ENCODE results near the gene WDR31.

The WDR31 gene

DNA sequence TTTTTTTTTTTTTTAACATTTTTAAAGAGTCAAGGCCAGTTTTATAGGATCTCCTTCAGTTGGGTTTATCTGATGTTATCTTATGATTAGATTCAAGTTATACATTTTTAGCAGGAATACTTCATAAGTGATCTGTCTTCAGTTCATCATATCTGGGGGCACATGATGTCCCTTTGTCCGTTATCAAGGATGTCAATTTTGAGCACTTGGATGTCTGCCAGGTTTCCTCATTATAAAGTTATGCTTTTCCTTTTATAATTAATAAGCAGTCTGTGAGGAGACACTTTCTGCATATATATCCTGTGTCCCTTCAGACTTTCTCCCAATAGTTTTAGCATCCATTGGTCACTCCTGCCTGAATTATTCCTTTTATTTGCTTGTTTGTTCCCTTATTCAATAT, 24.9 kb upstream of the WDR31 start:
- no peak overlapping the region for H3K9ac ChIP-seq (ENCODE audit: low read depth, low read length)
- no peaks in the 10 kb centered on the region for H3K4me1 ChIP-seq (ENCODE audit: control insufficient read depth, insufficient read depth, low read length)
- H3K27me3 ChIP-seq (ENCODE audit: control insufficient read depth, insufficient read depth, low read length): no peaks in the 10 kb centered on the region
- no peaks in the 10 kb centered on the region for H3K36me3 ChIP-seq (ENCODE audit: control insufficient read depth, insufficient read depth, low read length)
- H3K9me3 ChIP-seq (ENCODE audit: control insufficient read depth, insufficient read depth, low read length): no peaks in the 10 kb centered on the region
- no peak overlapping the region for H3K4me3 ChIP-seq (ENCODE audit: low read depth, low read length)

DNA sequence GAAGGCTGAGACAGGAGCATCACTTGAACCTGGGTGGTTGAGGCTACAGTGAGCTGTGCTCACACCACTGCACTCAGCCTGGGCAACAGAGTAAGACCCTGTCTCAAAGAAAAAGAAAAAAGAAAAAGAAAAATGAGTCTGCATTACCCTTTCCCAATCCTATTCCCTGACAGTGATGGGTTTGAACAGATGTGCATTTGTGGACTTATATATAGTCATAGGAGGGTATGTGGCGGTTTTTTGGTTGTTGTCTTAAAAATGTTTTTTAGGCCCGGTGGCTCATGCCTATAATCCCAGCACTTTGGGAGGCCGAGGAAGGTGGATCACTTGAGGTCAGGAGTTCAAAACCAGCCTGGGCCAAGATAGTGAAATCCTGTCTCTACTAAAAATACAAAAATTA, 23.3 kb upstream of the WDR31 start:
- no peaks in the 10 kb centered on the region for H3K27me3 ChIP-seq (ENCODE audit: control insufficient read depth, insufficient read depth, low read length)
- no peaks in the 10 kb centered on the region for H3K4me1 ChIP-seq (ENCODE audit: control insufficient read depth, insufficient read depth, low read length)
- no peaks in the 10 kb centered on the region for H3K9me3 ChIP-seq (ENCODE audit: control insufficient read depth, insufficient read depth, low read length)
- H3K9ac ChIP-seq (ENCODE audit: low read depth, low read length): no peak overlapping the region
- no peaks in the 10 kb centered on the region for H3K36me3 ChIP-seq (ENCODE audit: control insufficient read depth, insufficient read depth, low read length)
- H3K4me3 ChIP-seq (ENCODE audit: low read depth, low read length): no peak overlapping the region

DNA sequence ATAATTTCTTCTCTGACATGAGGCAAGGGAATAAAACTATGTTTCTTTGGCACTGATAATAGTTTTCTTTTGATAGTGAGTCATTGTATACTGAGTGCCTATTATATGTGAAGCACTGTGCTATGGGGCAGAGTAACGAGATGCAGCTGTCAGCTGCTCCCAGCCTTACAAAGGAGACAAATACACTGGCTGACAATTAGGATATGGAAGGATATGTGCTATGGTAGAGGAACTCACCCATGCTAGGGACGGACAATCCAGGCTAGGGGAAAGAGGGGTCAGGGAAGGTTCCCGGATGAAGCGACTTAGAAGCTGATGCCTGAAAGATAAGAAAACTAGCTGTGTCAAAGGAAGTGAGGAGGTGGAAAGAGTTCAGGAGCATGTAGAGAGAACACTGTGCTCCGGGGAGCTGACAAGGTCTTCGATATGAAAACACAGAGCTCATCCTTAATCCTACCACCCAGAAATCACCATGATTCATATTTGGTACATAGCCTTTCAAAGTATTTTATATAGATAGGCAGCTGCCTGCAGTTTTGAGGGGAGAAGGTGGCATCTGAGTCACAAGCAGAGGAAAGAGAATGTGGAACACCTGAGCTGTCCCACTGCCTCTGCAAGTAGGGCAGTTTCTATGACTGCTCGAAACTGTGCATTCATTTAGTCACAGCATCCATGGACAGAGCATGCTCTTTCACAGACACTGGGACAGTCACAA, 21.4 kb upstream of the WDR31 start:
- Histone ChIP-seq H3K27me3 (ENCODE audit: control insufficient read depth, insufficient read depth, low read length) (no peaks in the 10 kb centered on the region), H3K9me3 (ENCODE audit: control insufficient read depth, insufficient read depth, low read length) (no peaks in the 10 kb centered on the region), H3K4me3 (ENCODE audit: low read depth, low read length) (no peak overlapping the region), H3K36me3 (ENCODE audit: control insufficient read depth, insufficient read depth, low read length) (no peaks in the 10 kb centered on the region), H3K4me1 (ENCODE audit: control insufficient read depth, insufficient read depth, low read length) (no peaks in the 10 kb centered on the region), H3K9ac (ENCODE audit: low read depth, low read length) (no peak overlapping the region)

DNA sequence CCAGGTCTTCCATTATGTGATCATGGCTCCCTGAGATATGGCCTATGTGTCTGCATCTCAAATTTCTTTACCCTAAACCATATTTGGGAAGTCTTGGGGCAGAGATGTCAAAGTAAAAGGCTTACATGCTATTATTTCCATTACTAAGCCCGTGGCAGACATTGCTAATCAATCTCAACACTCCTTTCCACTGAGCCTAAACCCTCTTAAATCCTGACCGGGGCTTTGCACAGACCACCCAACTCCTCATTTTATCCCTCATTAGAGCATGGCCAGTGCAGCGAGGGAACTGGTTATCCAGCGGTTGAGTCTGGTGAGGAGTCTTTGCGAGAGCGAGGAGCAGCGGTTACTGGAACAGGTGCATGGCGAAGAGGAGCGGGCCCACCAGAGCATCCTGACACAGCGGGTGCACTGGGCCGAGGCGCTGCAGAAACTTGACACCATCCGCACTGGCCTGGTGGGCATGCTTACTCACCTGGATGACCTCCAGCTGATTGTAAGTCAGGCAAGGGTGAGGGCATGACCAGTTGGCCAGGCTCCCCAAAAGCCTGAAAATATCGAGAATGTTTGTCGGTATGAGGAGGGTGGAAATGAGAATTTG, 20.3 kb upstream of the WDR31 start:
- Histone ChIP-seq H3K9ac (ENCODE audit: low read depth, low read length) (no peak overlapping the region), H3K9me3 (ENCODE audit: control insufficient read depth, insufficient read depth, low read length) (no peaks in the 10 kb centered on the region), H3K27me3 (ENCODE audit: control insufficient read depth, insufficient read depth, low read length) (no peaks in the 10 kb centered on the region), H3K4me3 (ENCODE audit: low read depth, low read length) (no peak overlapping the region), H3K36me3 (ENCODE audit: control insufficient read depth, insufficient read depth, low read length) (no peaks in the 10 kb centered on the region), H3K4me1 (ENCODE audit: control insufficient read depth, insufficient read depth, low read length) (no peaks in the 10 kb centered on the region)

DNA sequence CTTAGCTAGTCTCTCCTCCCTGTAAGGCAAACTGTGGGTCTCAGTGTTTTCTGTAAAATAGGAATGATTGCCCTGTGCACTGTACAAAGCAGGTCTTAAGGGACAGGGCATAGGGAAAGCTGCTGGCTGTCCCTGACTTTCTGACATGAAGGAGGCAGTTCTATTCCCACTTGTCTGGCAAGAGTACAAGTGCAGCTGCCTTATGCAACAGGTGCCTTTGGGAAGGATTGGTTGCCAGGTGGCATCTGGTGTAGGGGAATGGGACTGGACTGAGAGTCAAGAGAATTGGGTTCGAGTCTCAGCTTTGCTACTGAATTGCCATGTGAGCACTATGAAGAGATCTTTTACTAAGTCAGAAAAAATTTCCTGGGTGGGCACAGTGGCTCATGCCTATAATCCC, 19.3 kb upstream of the WDR31 start:
- no peaks in the 10 kb centered on the region for H3K9me3 ChIP-seq (ENCODE audit: control insufficient read depth, insufficient read depth, low read length)
- no peaks in the 10 kb centered on the region for H3K27me3 ChIP-seq (ENCODE audit: control insufficient read depth, insufficient read depth, low read length)
- H3K4me1 ChIP-seq (ENCODE audit: control insufficient read depth, insufficient read depth, low read length): no peaks in the 10 kb centered on the region
- no peak overlapping the region for H3K9ac ChIP-seq (ENCODE audit: low read depth, low read length)
- H3K4me3 ChIP-seq (ENCODE audit: low read depth, low read length): no peak overlapping the region
- H3K36me3 ChIP-seq (ENCODE audit: control insufficient read depth, insufficient read depth, low read length): no peaks in the 10 kb centered on the region

DNA sequence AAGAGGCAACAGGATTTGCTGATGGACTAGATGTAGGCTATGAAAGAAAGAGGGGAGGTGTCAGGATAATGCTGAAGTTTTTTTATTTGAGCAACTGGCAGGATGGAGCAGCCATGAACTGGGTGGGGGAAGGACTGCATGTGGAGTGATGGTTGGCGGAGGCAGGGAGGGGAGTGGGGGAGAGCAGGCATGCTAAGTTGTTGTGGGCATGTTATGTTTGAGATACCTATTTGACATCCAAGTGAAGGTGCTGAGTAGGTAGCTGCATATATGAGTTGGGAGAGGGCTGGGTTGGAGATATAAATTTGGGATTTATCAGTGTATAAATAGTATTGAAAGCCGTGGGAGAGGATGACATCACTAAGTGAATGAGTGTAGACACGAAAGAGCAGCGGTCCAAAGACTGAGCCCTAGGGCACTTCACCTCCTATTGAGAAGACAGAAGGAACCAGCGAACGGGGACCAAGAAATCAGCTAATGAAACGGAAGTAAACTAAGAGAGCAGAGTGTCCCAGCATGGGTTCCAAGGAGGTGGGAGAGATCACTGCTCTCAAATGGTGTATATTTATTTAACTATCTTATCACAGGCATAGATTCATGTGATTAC, 16.7 kb upstream of the WDR31 start:
- H3K9ac ChIP-seq (ENCODE audit: low read depth, low read length): no peak overlapping the region
- H3K27me3 ChIP-seq (ENCODE audit: control insufficient read depth, insufficient read depth, low read length): no peaks in the 10 kb centered on the region
- H3K4me3 ChIP-seq (ENCODE audit: low read depth, low read length): no peak overlapping the region
- no peaks in the 10 kb centered on the region for H3K36me3 ChIP-seq (ENCODE audit: control insufficient read depth, insufficient read depth, low read length)
- H3K4me1 ChIP-seq (ENCODE audit: control insufficient read depth, insufficient read depth, low read length): no peaks in the 10 kb centered on the region
- no peaks in the 10 kb centered on the region for H3K9me3 ChIP-seq (ENCODE audit: control insufficient read depth, insufficient read depth, low read length)

DNA sequence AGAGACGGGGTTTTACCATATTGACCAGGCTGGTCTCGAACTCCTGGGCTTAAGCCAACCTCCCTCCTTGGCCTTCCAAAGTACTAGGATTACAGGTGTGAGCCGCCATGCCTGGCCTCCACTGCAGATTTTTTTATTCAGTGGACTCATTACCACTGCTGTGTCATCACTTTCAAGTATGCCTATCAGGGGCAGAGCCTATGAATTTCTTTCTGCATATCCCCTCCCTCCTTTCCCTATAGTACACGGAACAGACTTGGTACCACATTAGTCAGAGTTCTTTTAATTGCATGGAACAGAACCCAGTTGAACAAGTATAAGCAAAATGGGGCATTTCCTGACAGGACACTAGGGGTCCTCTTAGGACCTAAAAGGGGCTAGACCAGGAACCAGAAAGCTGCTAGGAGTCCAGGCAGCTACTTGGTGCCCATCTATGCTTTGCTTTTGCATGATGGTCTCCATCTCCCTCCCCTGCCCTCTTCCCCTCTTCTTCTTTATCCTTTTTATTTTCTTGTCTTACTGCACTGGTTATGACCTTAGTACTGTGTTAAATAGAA, 15.0 kb upstream of the WDR31 start:
- Histone ChIP-seq H3K9me3 (ENCODE audit: control insufficient read depth, insufficient read depth, low read length) (no peaks in the 10 kb centered on the region), H3K4me1 (ENCODE audit: control insufficient read depth, insufficient read depth, low read length) (peaks cover 8% of the 10 kb centered on the region), H3K27me3 (ENCODE audit: control insufficient read depth, insufficient read depth, low read length) (peaks cover 11% of the 10 kb centered on the region), H3K9ac (ENCODE audit: low read depth, low read length) (no peak overlapping the region), H3K36me3 (ENCODE audit: control insufficient read depth, insufficient read depth, low read length) (no peaks in the 10 kb centered on the region), H3K4me3 (ENCODE audit: low read depth, low read length) (no peak overlapping the region)

DNA sequence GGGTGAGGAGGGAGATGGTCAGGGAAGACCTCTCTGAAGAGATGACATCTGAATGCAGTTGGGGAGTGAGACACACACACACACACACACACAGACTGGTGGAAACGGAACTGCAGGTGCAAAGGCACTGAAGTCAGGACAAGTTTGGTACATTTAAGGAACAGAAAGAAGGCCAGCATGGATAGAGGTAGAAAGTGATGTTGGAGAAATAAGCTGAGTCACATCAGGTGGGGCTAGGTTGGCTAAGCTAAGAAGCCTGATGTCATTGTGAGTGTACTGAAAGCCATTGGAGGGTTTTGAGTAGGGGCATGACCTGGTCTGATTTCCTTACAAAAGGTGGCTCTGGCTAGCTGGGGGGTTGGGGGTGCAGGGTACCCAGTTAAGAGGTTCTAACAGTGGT, 12.3 kb upstream of the WDR31 start:
- peaks cover 8% of the 10 kb centered on the region for H3K4me1 ChIP-seq (ENCODE audit: control insufficient read depth, insufficient read depth, low read length)
- no peak overlapping the region for H3K4me3 ChIP-seq (ENCODE audit: low read depth, low read length)
- H3K9me3 ChIP-seq (ENCODE audit: control insufficient read depth, insufficient read depth, low read length): no peaks in the 10 kb centered on the region
- no peak overlapping the region for H3K9ac ChIP-seq (ENCODE audit: low read depth, low read length)
- peaks cover 25% of the 10 kb centered on the region for H3K27me3 ChIP-seq (ENCODE audit: control insufficient read depth, insufficient read depth, low read length)
- H3K36me3 ChIP-seq (ENCODE audit: control insufficient read depth, insufficient read depth, low read length): no peaks in the 10 kb centered on the region

DNA sequence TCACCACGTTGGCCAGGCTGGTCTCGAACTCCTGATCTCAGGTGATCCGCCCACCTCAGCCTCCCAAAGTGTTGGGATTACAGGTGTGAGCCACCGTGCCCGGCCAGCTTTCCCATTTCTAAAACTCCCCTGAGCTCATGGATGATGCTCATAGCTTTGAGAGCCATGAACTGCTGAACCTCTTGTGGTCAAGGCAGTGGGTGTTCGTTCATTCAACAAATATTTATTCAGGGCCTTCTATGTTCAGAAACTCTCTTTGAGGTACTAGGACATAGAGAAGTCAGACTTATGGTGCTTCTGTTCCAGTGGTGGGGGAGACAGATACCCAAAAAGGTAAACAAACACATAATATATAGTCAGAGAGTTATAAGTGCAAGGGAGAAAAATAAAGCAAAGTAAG, 11.9 kb upstream of the WDR31 start:
- Histone ChIP-seq H3K36me3 (ENCODE audit: control insufficient read depth, insufficient read depth, low read length) (no peaks in the 10 kb centered on the region), H3K9me3 (ENCODE audit: control insufficient read depth, insufficient read depth, low read length) (no peaks in the 10 kb centered on the region), H3K4me1 (ENCODE audit: control insufficient read depth, insufficient read depth, low read length) (peaks cover 8% of the 10 kb centered on the region), H3K4me3 (ENCODE audit: low read depth, low read length) (no peak overlapping the region), H3K9ac (ENCODE audit: low read depth, low read length) (no peak overlapping the region), H3K27me3 (ENCODE audit: control insufficient read depth, insufficient read depth, low read length) (peaks cover 29% of the 10 kb centered on the region)

DNA sequence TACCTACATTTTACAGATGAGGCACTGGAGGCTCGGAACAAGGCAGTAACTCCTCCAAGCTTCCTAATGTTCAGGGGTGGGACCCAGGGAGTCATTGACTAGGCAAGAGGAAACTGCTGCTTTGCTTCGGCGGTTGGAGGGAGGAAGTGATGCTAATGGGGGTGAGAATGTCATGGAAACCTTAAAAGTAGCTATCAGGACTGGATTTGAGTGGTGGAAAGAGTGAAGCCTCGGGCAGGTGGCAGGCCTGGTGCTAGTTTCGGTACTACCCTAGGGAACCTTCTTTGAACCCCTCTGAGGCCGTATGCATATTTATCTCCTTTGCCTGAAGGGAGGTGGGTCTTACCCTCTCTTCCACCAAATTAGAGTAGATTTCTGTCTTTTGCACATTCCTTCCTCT, 10.9 kb upstream of the WDR31 start:
- no peaks in the 10 kb centered on the region for H3K9me3 ChIP-seq (ENCODE audit: control insufficient read depth, insufficient read depth, low read length)
- H3K36me3 ChIP-seq (ENCODE audit: control insufficient read depth, insufficient read depth, low read length): no peaks in the 10 kb centered on the region
- H3K27me3 ChIP-seq (ENCODE audit: control insufficient read depth, insufficient read depth, low read length): peaks cover 33% of the 10 kb centered on the region
- H3K4me1 ChIP-seq (ENCODE audit: control insufficient read depth, insufficient read depth, low read length): peaks cover 8% of the 10 kb centered on the region
- no peak overlapping the region for H3K9ac ChIP-seq (ENCODE audit: low read depth, low read length)
- peak overlapping the region; percentile 88 for H3K4me3 ChIP-seq (ENCODE audit: low read depth, low read length)

DNA sequence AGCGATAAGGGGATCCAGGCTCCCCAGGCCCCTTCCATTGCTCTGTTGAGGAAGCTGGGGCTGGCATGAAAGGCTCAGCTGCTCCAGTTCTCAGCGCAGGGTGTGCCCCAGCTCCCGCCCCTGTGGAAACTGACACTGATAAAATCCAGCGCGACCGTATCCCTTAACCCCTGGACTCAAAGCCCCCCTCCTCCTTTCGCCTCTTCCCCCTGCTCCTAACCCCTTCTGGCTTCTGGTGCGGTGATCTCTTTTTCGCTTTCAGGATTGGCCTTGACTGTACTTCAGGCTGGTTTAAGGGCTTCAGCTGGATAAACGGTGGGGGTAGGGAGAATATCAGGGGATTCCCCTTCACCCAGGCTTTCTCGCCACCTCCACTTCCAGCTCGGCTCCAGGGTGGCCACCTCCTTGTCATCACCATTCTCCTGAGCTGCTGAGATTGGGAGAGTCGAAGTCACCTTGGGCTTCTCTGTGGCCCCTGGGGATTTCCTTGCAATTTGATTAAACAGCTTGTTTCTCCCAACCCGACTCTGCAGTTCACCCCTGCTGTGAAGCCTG, 10.1 kb upstream of the WDR31 start:
- peak overlapping the region; percentile 88 for H3K4me3 ChIP-seq (ENCODE audit: low read depth, low read length)
- H3K4me1 ChIP-seq (ENCODE audit: control insufficient read depth, insufficient read depth, low read length): peaks cover 8% of the 10 kb centered on the region
- H3K27me3 ChIP-seq (ENCODE audit: control insufficient read depth, insufficient read depth, low read length): peaks cover 33% of the 10 kb centered on the region
- no peak overlapping the region for H3K9ac ChIP-seq (ENCODE audit: low read depth, low read length)
- no peaks in the 10 kb centered on the region for H3K9me3 ChIP-seq (ENCODE audit: control insufficient read depth, insufficient read depth, low read length)
- H3K36me3 ChIP-seq (ENCODE audit: control insufficient read depth, insufficient read depth, low read length): no peaks in the 10 kb centered on the region

All from iPS-15b (cell line).